ENCODE results near the gene GHRHR. TPM values are rescaled to one million over a fixed set of nuclear protein-coding genes. Genes with fewer than 3 reads are reported as not detected.

Gene GHRHR
- total RNA-seq, 1 experiment from 2014 or later: not detected

DNA sequence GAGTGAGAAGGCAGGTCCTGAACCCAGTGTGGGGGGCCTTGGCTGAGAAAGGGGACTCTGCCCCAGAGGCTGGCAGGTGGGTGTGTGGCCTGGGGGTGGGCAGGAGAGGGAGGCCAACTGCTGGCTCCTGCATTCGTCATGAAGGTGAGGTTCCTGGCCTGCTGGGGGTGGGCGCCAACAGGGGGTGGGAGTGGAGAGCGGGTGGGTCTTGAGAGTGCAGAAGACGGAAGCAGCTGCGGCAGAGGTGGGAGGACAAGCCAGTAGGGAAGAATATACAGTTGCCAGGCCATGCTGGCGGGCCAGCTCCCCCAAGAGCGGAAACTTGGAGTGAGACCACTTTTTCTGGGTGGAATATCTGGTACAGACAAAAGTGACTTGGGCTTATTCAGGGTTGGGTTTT is 23.4 kb downstream of the GHRHR start:
- Histone ChIP-seq H3K4me3 (ENCODE audit: low read length) (no peak overlapping the region), H3K4me2 (ENCODE audit: low read depth, low read length, poor library complexity, severe bottlenecking) (no peak overlapping the region), H3K79me2 (ENCODE audit: low read length) (no peaks in the 10 kb centered on the region), H3K4me1 (ENCODE audit: low read length) (peaks cover 29% of the 10 kb centered on the region), H3K36me3 (ENCODE audit: insufficient read depth, low read length) (no peaks in the 10 kb centered on the region), H3K27me3 (ENCODE audit: low read length) (no peaks in the 10 kb centered on the region), H4K20me1 (ENCODE audit: insufficient read depth, low read depth, low read length) (no peaks in the 10 kb centered on the region), H2AFZ (ENCODE audit: low read length) (no peak overlapping the region), H3K9ac (ENCODE audit: low read length) (no peak overlapping the region), H3K27ac (ENCODE audit: low read length) (no peak overlapping the region), H3K9me3 (ENCODE audit: low read length) (no peaks in the 10 kb centered on the region), H3K9me2 (replicated peaks; ENCODE audit: insufficient read depth, low read length) (no peaks in the 10 kb centered on the region)
- no peak for DNase-seq

DNA sequence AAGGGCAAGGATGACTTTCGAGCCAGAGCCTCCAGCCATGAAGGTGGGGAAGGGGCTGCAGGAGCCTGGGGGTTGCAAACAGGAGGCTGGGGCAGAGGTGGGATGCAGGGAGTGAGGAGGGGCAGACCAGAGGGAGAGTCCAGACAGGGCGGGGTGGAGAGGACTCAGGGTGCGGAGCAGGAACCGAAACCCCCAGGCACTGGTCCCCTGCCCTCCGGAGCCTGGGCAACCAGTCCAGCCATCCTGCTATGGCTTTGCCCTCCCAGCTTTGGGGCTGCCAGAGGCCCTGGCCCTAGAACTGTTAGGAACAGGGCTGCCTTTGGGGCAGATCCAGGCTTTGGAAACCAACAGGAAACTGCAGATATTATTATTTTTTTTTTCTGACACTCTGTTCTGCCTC is 24.2 kb downstream of the GHRHR start:
- no peaks in the 10 kb centered on the region for H3K36me3 ChIP-seq (ENCODE audit: insufficient read depth, low read length)
- no peaks in the 10 kb centered on the region for H3K9me2 ChIP-seq (replicated peaks; ENCODE audit: insufficient read depth, low read length)
- H3K27me3 ChIP-seq (ENCODE audit: low read length): no peaks in the 10 kb centered on the region
- no peak overlapping the region for H3K9ac ChIP-seq (ENCODE audit: low read length)
- H3K4me1 ChIP-seq (ENCODE audit: low read length): peaks cover 29% of the 10 kb centered on the region
- H3K4me2 ChIP-seq (ENCODE audit: low read depth, low read length, poor library complexity, severe bottlenecking): no peak overlapping the region
- H3K4me3 ChIP-seq (ENCODE audit: low read length): no peak overlapping the region
- no peak for DNase-seq
- no peak overlapping the region for H3K27ac ChIP-seq (ENCODE audit: low read length)
- no peak overlapping the region for H2AFZ ChIP-seq (ENCODE audit: low read length)
- H3K79me2 ChIP-seq (ENCODE audit: low read length): no peaks in the 10 kb centered on the region
- no peaks in the 10 kb centered on the region for H4K20me1 ChIP-seq (ENCODE audit: insufficient read depth, low read depth, low read length)
- no peaks in the 10 kb centered on the region for H3K9me3 ChIP-seq (ENCODE audit: low read length)

DNA sequence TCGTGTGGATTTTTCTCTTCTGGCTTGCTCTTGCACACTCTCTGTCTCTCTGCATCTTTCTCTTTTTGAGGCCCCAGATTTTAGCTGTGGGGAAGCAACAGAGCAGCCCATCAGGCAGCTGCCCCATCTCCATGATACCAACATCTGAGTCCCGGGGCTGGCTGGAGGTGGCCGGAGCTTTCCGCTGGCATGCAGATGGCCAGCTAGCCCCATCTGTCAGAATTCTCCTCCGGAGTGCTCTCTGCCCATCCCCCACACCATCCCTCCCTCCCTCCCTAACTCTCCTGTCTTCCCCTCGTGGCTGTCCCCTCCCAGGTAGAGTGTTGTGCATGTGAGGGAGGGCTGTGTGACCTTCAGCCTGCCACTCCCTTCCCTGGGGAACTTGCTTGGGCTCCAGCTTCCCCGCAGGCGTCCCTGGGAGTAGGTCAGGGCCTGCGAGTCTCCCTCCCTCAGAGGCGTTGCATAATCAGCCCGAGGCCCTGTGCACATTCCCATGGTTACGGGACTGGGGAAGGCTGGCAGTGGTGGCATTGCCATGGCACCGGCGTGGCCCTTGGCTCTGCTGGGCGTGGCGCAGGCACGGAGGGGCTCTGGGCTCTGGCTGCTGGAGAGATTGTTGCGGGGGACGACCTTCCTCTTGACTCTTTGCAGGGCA is 24.7 kb downstream of the GHRHR start:
- H3K9me3 ChIP-seq (ENCODE audit: low read length): no peaks in the 10 kb centered on the region
- no peak for DNase-seq
- H2AFZ ChIP-seq (ENCODE audit: low read length): no peak overlapping the region
- H3K27ac ChIP-seq (ENCODE audit: low read length): no peak overlapping the region
- H3K4me3 ChIP-seq (ENCODE audit: low read length): no peak overlapping the region
- no peaks in the 10 kb centered on the region for H3K27me3 ChIP-seq (ENCODE audit: low read length)
- no peaks in the 10 kb centered on the region for H3K36me3 ChIP-seq (ENCODE audit: insufficient read depth, low read length)
- H4K20me1 ChIP-seq (ENCODE audit: insufficient read depth, low read depth, low read length): no peaks in the 10 kb centered on the region
- no peaks in the 10 kb centered on the region for H3K9me2 ChIP-seq (replicated peaks; ENCODE audit: insufficient read depth, low read length)
- H3K4me1 ChIP-seq (ENCODE audit: low read length): peaks cover 25% of the 10 kb centered on the region
- no peak overlapping the region for H3K4me2 ChIP-seq (ENCODE audit: low read depth, low read length, poor library complexity, severe bottlenecking)
- no peak overlapping the region for H3K9ac ChIP-seq (ENCODE audit: low read length)
- no peaks in the 10 kb centered on the region for H3K79me2 ChIP-seq (ENCODE audit: low read length)

DNA sequence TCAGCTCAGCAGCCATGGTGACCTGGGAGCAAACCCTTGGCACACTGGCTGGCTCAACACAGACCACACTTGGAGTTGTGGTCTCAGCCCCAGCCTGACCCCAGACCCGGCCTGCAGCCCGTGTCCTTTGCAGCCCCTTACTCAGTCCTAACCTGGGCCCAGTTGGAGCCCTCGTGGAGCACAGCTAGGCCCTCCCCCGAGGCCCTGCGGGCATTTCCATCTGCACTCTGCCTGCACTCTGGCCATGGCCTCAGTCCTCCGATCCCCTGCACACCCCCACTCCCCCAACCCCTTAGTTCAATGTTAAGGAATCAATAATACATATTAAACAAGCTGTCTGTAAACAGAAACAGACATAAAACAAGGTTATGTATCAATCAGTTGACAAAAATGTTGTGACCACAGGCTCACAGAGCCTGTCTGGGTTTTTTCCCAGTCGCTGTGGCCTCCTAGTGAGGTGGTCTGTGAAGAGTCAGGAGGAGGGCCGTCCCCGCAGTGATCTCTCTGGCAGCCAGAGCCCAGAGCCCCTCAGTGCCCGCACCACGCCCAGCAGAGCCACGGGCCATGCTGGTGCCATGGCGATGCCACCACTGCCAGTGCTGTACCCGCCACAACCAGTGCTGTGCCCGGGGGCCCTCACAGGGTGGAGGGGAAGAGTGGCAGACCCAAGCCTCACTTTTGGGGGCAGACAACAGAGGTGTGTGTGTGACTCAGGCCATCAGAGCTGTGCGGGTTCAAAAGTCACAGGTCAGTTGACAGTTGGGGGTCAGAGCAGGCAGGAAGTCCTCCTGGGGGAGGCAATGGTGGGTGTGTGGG is 25.5 kb downstream of the GHRHR start:
- Histone ChIP-seq H3K9me3 (ENCODE audit: low read length) (no peaks in the 10 kb centered on the region), H3K9me2 (replicated peaks; ENCODE audit: insufficient read depth, low read length) (no peaks in the 10 kb centered on the region), H2AFZ (ENCODE audit: low read length) (no peak overlapping the region), H3K4me3 (ENCODE audit: low read length) (no peak overlapping the region), H3K27me3 (ENCODE audit: low read length) (no peaks in the 10 kb centered on the region), H4K20me1 (ENCODE audit: insufficient read depth, low read depth, low read length) (no peaks in the 10 kb centered on the region), H3K4me1 (ENCODE audit: low read length) (peaks cover 19% of the 10 kb centered on the region), H3K79me2 (ENCODE audit: low read length) (no peaks in the 10 kb centered on the region), H3K4me2 (ENCODE audit: low read depth, low read length, poor library complexity, severe bottlenecking) (no peak overlapping the region), H3K9ac (ENCODE audit: low read length) (no peak overlapping the region), H3K36me3 (ENCODE audit: insufficient read depth, low read length) (no peaks in the 10 kb centered on the region), H3K27ac (ENCODE audit: low read length) (no peak overlapping the region)
- no peak for DNase-seq

DNA sequence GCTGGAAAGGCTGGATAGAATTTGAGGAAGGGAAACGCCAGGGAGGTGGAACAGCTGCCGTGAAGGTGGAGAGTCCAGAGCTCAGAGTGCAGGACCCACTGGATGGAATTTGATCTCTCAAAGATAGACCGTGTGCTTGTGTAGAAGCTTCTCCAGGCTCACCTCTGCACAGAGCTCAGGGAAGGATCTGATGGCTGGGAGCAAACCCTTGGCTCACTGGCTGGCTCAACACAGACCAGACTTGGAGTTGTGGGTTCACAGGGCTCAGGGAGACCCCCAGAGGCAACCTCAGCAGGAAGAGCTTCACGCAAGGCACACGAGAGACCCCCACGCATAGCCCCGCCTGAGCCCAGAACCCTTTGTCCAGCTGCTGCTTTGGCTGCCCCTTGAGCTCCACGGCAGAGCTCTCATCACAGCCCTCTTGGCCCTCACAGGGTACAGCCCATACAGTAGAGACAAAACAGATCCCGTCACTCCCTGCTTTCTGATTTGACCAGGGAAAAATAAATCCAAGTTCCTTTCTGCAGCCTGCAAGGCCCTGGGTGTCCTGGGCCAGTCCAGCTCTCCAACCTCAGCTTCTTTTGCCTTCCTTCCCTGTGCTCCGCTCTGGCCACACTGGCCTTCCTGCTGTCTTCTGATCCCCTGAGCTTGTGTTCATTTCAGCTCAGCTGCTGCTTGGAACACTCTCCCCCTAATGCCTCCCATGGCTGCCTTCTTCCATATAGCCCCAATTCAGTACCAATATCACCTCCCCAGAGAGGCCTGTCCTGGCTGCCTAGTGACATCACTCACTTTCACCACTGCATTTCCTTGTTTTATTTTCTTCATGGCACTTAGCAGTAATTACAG is 26.3 kb downstream of the GHRHR start:
- no peaks in the 10 kb centered on the region for H3K36me3 ChIP-seq (ENCODE audit: insufficient read depth, low read length)
- H3K4me2 ChIP-seq (ENCODE audit: low read depth, low read length, poor library complexity, severe bottlenecking): no peak overlapping the region
- H3K9me2 ChIP-seq (replicated peaks; ENCODE audit: insufficient read depth, low read length): no peaks in the 10 kb centered on the region
- no peak overlapping the region for H2AFZ ChIP-seq (ENCODE audit: low read length)
- no peak for DNase-seq
- peaks cover 10% of the 10 kb centered on the region for H3K4me1 ChIP-seq (ENCODE audit: low read length)
- no peak overlapping the region for H3K4me3 ChIP-seq (ENCODE audit: low read length)
- H3K9me3 ChIP-seq (ENCODE audit: low read length): no peaks in the 10 kb centered on the region
- H3K9ac ChIP-seq (ENCODE audit: low read length): no peak overlapping the region
- H3K27me3 ChIP-seq (ENCODE audit: low read length): no peaks in the 10 kb centered on the region
- no peaks in the 10 kb centered on the region for H4K20me1 ChIP-seq (ENCODE audit: insufficient read depth, low read depth, low read length)
- H3K79me2 ChIP-seq (ENCODE audit: low read length): no peaks in the 10 kb centered on the region
- H3K27ac ChIP-seq (ENCODE audit: low read length): no peak overlapping the region

DNA sequence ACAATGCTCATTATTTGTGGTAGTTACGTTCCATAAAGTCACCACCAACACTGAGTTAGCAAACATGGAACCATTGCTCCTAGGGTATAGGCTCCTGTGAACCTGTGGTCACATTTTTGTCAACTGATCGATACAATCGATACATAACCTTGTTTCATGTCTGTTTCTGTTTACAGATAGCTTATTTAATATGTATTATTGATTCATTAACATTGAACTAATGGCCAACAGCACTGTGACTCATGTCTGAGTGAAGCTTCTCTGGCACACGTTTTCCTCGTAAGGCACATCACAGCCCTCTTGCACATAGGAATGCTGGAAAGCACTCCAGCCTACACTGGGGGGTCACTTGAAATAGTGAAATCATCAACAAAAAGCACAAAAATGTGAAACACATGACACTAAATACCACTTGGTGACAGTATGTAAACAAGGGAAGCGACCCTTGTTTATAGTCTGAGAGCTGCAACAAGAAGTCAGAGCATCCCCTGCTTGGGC is 27.0 kb downstream of the GHRHR start:
- Histone ChIP-seq H3K36me3 (ENCODE audit: insufficient read depth, low read length) (no peaks in the 10 kb centered on the region), H3K27ac (ENCODE audit: low read length) (no peak overlapping the region), H3K4me3 (ENCODE audit: low read length) (no peak overlapping the region), H3K4me2 (ENCODE audit: low read depth, low read length, poor library complexity, severe bottlenecking) (no peak overlapping the region), H3K79me2 (ENCODE audit: low read length) (no peaks in the 10 kb centered on the region), H3K9ac (ENCODE audit: low read length) (no peak overlapping the region), H3K4me1 (ENCODE audit: low read length) (peaks cover 4% of the 10 kb centered on the region; the same call in 1 of the 2 replicates), H3K27me3 (ENCODE audit: low read length) (no peaks in the 10 kb centered on the region), H4K20me1 (ENCODE audit: insufficient read depth, low read depth, low read length) (no peaks in the 10 kb centered on the region), H2AFZ (ENCODE audit: low read length) (no peak overlapping the region), H3K9me3 (ENCODE audit: low read length) (no peaks in the 10 kb centered on the region), H3K9me2 (replicated peaks; ENCODE audit: insufficient read depth, low read length) (no peaks in the 10 kb centered on the region)
- DNase-seq: no peak

DNA sequence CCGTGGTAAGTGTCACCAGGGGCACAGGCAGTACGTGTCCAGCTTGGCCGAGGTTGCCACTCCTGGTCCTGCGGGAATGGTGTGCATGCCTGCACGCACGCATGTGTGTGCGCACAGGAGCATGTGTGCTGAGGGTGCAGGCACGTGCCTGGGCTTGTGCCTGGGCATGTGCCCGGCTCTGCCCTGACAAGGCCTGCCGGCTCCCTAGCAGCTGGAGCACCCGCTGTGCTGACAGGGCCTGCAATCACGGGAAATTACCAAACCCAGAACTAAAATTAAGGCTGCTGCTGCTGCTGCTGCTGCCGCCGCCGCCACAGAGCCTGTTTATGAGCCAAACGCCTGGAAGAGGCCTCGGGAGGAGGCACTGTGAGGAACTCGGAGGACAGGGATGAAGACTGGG is 28.7 kb downstream of the GHRHR start:
- no peak overlapping the region for H3K9ac ChIP-seq (ENCODE audit: low read length)
- H3K27me3 ChIP-seq (ENCODE audit: low read length): no peaks in the 10 kb centered on the region
- H3K4me2 ChIP-seq (ENCODE audit: low read depth, low read length, poor library complexity, severe bottlenecking): no peak overlapping the region
- H3K36me3 ChIP-seq (ENCODE audit: insufficient read depth, low read length): no peaks in the 10 kb centered on the region
- no peak for DNase-seq
- H3K4me1 ChIP-seq (ENCODE audit: low read length): no peaks in the 10 kb centered on the region
- no peak overlapping the region for H3K27ac ChIP-seq (ENCODE audit: low read length)
- H3K9me3 ChIP-seq (ENCODE audit: low read length): no peaks in the 10 kb centered on the region
- H3K4me3 ChIP-seq (ENCODE audit: low read length): no peak overlapping the region
- H3K9me2 ChIP-seq (replicated peaks; ENCODE audit: insufficient read depth, low read length): no peaks in the 10 kb centered on the region
- H3K79me2 ChIP-seq (ENCODE audit: low read length): no peaks in the 10 kb centered on the region
- no peak overlapping the region for H2AFZ ChIP-seq (ENCODE audit: low read length)
- no peaks in the 10 kb centered on the region for H4K20me1 ChIP-seq (ENCODE audit: insufficient read depth, low read depth, low read length)
